ENCODE measurements around the gene FOXD2.

FOXD2 gene

DNA sequence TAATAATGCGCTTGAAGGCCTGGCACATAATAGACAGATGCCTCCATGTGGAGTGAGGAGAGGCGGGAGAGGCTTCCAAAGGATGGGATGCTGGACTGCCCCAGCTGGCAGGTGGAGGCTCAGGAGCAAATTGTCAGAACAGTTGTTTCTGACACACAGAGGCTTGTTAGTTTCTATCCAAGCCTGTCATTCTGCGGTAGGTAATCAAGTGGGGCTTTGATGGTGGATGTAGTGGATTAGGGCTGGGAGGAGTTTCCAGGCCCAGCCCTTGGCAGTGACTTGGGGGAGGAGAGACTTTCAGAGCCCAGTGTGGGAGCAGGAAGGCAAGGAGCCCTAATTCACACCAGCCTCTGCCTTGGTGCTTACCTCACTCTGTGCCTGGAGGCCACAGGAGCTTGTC lies 44.1 kb downstream of the FOXD2 start:
- H3K4me1 ChIP-seq (ENCODE audit: control insufficient read depth in 1 of 2, insufficient read depth in 2 of 2, low read length in 2 of 2): peaks cover 15 to 16% of the 10 kb centered on the region in 2 donors
- no peak overlapping the region for H3K9ac ChIP-seq (ENCODE audit: low read depth in 1 of 2, low read length in 2 of 2)
- H3K9me3 ChIP-seq (ENCODE audit: control insufficient read depth in 1 of 2, low read length in 2 of 2): no peaks in the 10 kb centered on the region
- no peaks in the 10 kb centered on the region for H3K36me3 ChIP-seq (ENCODE audit: control insufficient read depth in 1 of 2, insufficient read depth in 2 of 2, low read length in 2 of 2)
- H3K27ac ChIP-seq (ENCODE audit: low read depth, low read length): no peak overlapping the region
- H3K27me3 ChIP-seq (ENCODE audit: control insufficient read depth in 1 of 2, insufficient read depth in 2 of 2, low read length in 2 of 2): no peaks in the 10 kb centered on the region
- H3K4me3 ChIP-seq (ENCODE audit: low read depth in 1 of 2, low read length in 2 of 2): no peak overlapping the region

DNA sequence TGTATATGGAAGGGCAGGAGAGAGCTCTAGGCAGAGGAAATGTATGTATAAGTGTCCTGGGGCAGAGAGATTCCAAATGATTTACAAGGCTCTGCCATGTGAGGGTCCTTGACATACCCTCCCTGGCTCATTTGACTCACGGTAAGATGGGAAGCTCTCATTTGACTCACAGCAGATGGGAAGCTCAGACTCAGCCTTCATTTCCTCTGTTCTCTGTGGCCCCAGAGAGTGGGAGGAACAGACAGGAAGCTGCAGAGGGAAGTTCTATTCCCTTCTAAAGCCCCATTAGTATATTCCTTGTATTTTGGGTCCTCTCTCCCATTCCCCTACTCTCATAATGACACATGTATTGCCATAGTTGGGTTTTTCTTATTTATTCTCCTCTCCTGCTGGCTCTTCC lies 44.9 kb downstream of the FOXD2 start:
- Histone ChIP-seq H3K9ac (ENCODE audit: low read depth in 1 of 2, low read length in 2 of 2) (no peak overlapping the region), H3K4me3 (ENCODE audit: low read depth in 1 of 2, low read length in 2 of 2) (no peak overlapping the region), H3K36me3 (ENCODE audit: control insufficient read depth in 1 of 2, insufficient read depth in 2 of 2, low read length in 2 of 2) (no peaks in the 10 kb centered on the region), H3K27ac (ENCODE audit: low read depth, low read length) (no peak overlapping the region), H3K9me3 (ENCODE audit: control insufficient read depth in 1 of 2, low read length in 2 of 2) (no peaks in the 10 kb centered on the region), H3K27me3 (ENCODE audit: control insufficient read depth in 1 of 2, insufficient read depth in 2 of 2, low read length in 2 of 2) (no peaks in the 10 kb centered on the region), H3K4me1 (ENCODE audit: control insufficient read depth in 1 of 2, insufficient read depth in 2 of 2, low read length in 2 of 2) (peaks cover 9% of the 10 kb centered on the region in 2 donors)

DNA sequence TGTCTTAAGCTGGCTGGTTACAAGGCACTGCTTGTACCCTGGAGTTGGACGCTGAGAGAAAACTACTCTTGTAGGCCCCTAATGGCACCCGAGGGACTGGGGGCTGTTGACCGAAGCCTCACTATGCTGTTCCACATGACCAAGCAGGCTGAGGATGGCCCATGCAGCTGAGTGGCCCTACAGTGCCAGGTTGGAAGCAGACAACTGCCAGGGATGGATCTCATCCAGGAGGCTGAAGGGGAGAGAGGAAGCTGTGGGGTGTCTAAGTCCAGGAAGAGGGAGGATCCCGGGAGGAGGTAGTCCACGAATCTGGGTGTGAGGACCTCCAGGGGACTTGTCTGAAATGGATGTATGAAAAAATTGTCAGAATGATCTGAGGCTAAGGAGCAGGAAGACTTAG lies 45.8 kb downstream of the FOXD2 start:
- H3K4me3 ChIP-seq (ENCODE audit: low read depth in 1 of 2, low read length in 2 of 2): no peak overlapping the region
- no peak overlapping the region for H3K27ac ChIP-seq (ENCODE audit: low read depth, low read length)
- H3K36me3 ChIP-seq (ENCODE audit: control insufficient read depth in 1 of 2, insufficient read depth in 2 of 2, low read length in 2 of 2): no peaks in the 10 kb centered on the region
- H3K9ac ChIP-seq (ENCODE audit: low read depth in 1 of 2, low read length in 2 of 2): no peak overlapping the region
- peaks cover under 1% of the 10 kb centered on the region in 2 donors for H3K4me1 ChIP-seq (ENCODE audit: control insufficient read depth in 1 of 2, insufficient read depth in 2 of 2, low read length in 2 of 2)
- no peaks in the 10 kb centered on the region for H3K27me3 ChIP-seq (ENCODE audit: control insufficient read depth in 1 of 2, insufficient read depth in 2 of 2, low read length in 2 of 2)
- no peaks in the 10 kb centered on the region for H3K9me3 ChIP-seq (ENCODE audit: control insufficient read depth in 1 of 2, low read length in 2 of 2)

DNA sequence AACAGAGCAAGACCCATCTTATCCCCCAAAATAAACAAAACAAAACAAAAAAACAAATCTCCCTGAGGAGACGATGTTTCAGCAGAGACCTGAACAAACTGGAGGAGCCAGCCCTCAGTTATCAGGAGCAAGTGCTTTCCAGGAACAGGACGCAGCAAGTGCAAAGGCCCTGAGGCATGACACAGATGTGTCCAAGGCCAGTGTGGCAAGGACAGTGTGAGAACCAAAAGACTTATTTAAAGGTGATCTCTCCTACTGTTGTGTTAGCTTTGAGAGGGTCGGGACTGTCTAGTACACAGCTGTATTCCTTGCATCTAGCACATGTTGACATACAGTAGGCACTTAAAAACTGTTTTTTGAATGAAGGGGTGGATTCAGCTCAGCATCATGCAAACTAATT lies 48.0 kb downstream of the FOXD2 start:
- H3K9me3 ChIP-seq (ENCODE audit: control insufficient read depth in 1 of 2, low read length in 2 of 2): no peaks in the 10 kb centered on the region
- H3K4me1 ChIP-seq (ENCODE audit: control insufficient read depth in 1 of 2, insufficient read depth in 2 of 2, low read length in 2 of 2): no peaks in the 10 kb centered on the region
- no peaks in the 10 kb centered on the region for H3K36me3 ChIP-seq (ENCODE audit: control insufficient read depth in 1 of 2, insufficient read depth in 2 of 2, low read length in 2 of 2)
- H3K27me3 ChIP-seq (ENCODE audit: control insufficient read depth in 1 of 2, insufficient read depth in 2 of 2, low read length in 2 of 2): no peaks in the 10 kb centered on the region
- no peak overlapping the region for H3K4me3 ChIP-seq (ENCODE audit: low read depth in 1 of 2, low read length in 2 of 2)
- H3K9ac ChIP-seq (ENCODE audit: low read depth in 1 of 2, low read length in 2 of 2): no peak overlapping the region
- no peak overlapping the region for H3K27ac ChIP-seq (ENCODE audit: low read depth, low read length)

DNA sequence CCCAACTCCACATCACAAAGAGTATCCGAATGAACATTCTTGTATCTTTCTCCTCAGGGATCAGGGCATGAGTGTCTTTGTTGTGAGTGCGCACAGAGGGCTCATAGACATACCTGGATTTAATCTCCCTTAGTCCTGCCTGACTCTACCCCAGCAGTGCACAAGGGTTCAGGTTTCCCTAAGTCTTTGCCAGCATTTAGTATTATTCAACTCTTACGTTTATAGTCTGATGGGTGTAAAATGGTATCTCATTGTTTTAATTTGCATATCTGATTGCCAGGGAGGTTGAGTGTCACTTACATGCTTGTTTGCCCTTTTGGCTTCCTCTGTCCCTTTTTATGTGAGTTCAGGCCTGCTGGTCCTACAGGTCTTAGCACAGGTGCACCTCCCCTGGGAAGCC lies 49.5 kb downstream of the FOXD2 start:
- H3K27ac ChIP-seq (ENCODE audit: low read depth, low read length): no peak overlapping the region
- no peaks in the 10 kb centered on the region for H3K4me1 ChIP-seq (ENCODE audit: control insufficient read depth in 1 of 2, insufficient read depth in 2 of 2, low read length in 2 of 2)
- no peaks in the 10 kb centered on the region for H3K36me3 ChIP-seq (ENCODE audit: control insufficient read depth in 1 of 2, insufficient read depth in 2 of 2, low read length in 2 of 2)
- no peak overlapping the region for H3K9ac ChIP-seq (ENCODE audit: low read depth in 1 of 2, low read length in 2 of 2)
- peaks cover 0 to 4% of the 10 kb centered on the region in 2 donors for H3K27me3 ChIP-seq (ENCODE audit: control insufficient read depth in 1 of 2, insufficient read depth in 2 of 2, low read length in 2 of 2)
- no peaks in the 10 kb centered on the region for H3K9me3 ChIP-seq (ENCODE audit: control insufficient read depth in 1 of 2, low read length in 2 of 2)
- no peak overlapping the region for H3K4me3 ChIP-seq (ENCODE audit: low read depth in 1 of 2, low read length in 2 of 2)

GRCh38 chr1:47487850-47488450 lies 50.1 kb downstream of the FOXD2 start:
- Histone ChIP-seq H3K9ac (ENCODE audit: low read depth in 1 of 2, low read length in 2 of 2) (no peak overlapping the region), H3K4me3 (ENCODE audit: low read depth in 1 of 2, low read length in 2 of 2) (no peak overlapping the region), H3K9me3 (ENCODE audit: control insufficient read depth in 1 of 2, low read length in 2 of 2) (no peaks in the 10 kb centered on the region), H3K27ac (ENCODE audit: low read depth, low read length) (no peak overlapping the region), H3K27me3 (ENCODE audit: control insufficient read depth in 1 of 2, insufficient read depth in 2 of 2, low read length in 2 of 2) (peaks cover 0 to 4% of the 10 kb centered on the region in 2 donors), H3K36me3 (ENCODE audit: control insufficient read depth in 1 of 2, insufficient read depth in 2 of 2, low read length in 2 of 2) (no peaks in the 10 kb centered on the region), H3K4me1 (ENCODE audit: control insufficient read depth in 1 of 2, insufficient read depth in 2 of 2, low read length in 2 of 2) (no peaks in the 10 kb centered on the region)
